GM19238 (cell line): Measurements from ENCODE around the gene LACTBL1.
"Not testable (repeated sequence)": the region's sequence is repeated elsewhere in the genome, so short reads cannot be mapped to it uniquely, and the experiment has no call there.

ENCODE experiments used
- DNase-seq: peaks from one replicate; pipeline ENCODE4 v3.0.0; 2011; ENCODE audit warnings: low spot score; ENCODE audit not compliant: insufficient read length

Gene LACTBL1

GRCh38 chr1:22972760-22973159 is at the start of gene LACTBL1:
TSS of gene LACTBL1 (minus strand) at chr1:22972866. CDS start at chr1:22972316, 550 bp downstream.
- DNase-seq, result no peak

GRCh38 chr1:23021834-23022233 is 49.2 kb upstream of the LACTBL1 start:
- DNase-seq, result no peak

- no peak for DNase-seq
Measured at GRCh38 chr1:23020706-23021405, 48.2 kb upstream of the LACTBL1 start.

- peak; percentile 32 for DNase-seq
Measured at GRCh38 chr1:23019863-23020625, 47.4 kb upstream of the LACTBL1 start.

- DNase-seq, result peak; percentile 93
Measured at GRCh38 chr1:23019094-23019862, 46.6 kb upstream of the LACTBL1 start, which contains the start of gene KDM1A. TSS of gene KDM1A (plus strand) at chr1:23019468. CDS start at chr1:23019597, 129 bp downstream.

GRCh38 chr1:23018661-23019093 is 46.0 kb upstream of the LACTBL1 start:
- no peak for DNase-seq

GRCh38 chr1:23013657-23014056 is 41.0 kb upstream of the LACTBL1 start:
- DNase-seq, result no peak

GRCh38 chr1:23010025-23010424 is 37.4 kb upstream of the LACTBL1 start:
- DNase-seq, result not testable (repeated sequence)

GRCh38 chr1:23008901-23009300 is 36.2 kb upstream of the LACTBL1 start:
- no peak for DNase-seq

GRCh38 chr1:23007106-23007505 is 34.4 kb upstream of the LACTBL1 start:
- no peak for DNase-seq

GRCh38 chr1:23004769-23005168 is 32.1 kb upstream of the LACTBL1 start:
- DNase-seq, result not testable (repeated sequence)

- DNase-seq, result no peak
Measured at GRCh38 chr1:23004112-23004511, 31.4 kb upstream of the LACTBL1 start.

- not testable (repeated sequence) for DNase-seq
Measured at GRCh38 chr1:23002218-23002617, 29.6 kb upstream of the LACTBL1 start.

GRCh38 chr1:23000133-23000532 is 27.5 kb upstream of the LACTBL1 start:
- not testable (repeated sequence) for DNase-seq

GRCh38 chr1:22997528-22997927 is 24.9 kb upstream of the LACTBL1 start:
- not testable (repeated sequence) for DNase-seq

GRCh38 chr1:22995774-22996173 is 23.1 kb upstream of the LACTBL1 start:
- DNase-seq, result no peak

- DNase-seq, result not testable (repeated sequence)
Measured at GRCh38 chr1:22993220-22993795, 20.6 kb upstream of the LACTBL1 start.

- DNase-seq, result not testable (repeated sequence)
Measured at GRCh38 chr1:22992384-22992783, 19.7 kb upstream of the LACTBL1 start.

- no peak for DNase-seq
Measured at GRCh38 chr1:22983944-22984343, 11.3 kb upstream of the LACTBL1 start.

- not testable (repeated sequence) for DNase-seq
Measured at GRCh38 chr1:22980471-22980790, 7.8 kb upstream of the LACTBL1 start.

GRCh38 chr1:22978299-22978698 is 5.6 kb upstream of the LACTBL1 start:
- DNase-seq, result no peak
